Esophagus squamous epithelium (tissue), 4 donors: ENCODE measurements around the gene FYTTD1.

Source experiments
- POLR2A ChIP-seq, 4 donors: fragments of 450-650 bp; IDR thresholded peaks; one replicate each; pipeline ENCODE4 v1.6.1; 2017; ENCODE audit warnings: antibody characterized with exemption in 4 of 4, mild to moderate bottlenecking in 4 of 4, moderate library complexity in 3 of 4
- TF ChIP-seq, protein P1 (sequence below), 6 experiments: fragments of 450-650 bp in 4 of 6; fragments of 200-600 bp in 2 of 6; sonication (generic) in 2 of 6; IDR thresholded peaks; one replicate each; pipeline ENCODE4 v1.5.1; 2016 to 2019; ENCODE audit warnings: antibody characterized with exemption in 6 of 6, mild to moderate bottlenecking in 4 of 6, moderate library complexity in 4 of 6

DNA sequence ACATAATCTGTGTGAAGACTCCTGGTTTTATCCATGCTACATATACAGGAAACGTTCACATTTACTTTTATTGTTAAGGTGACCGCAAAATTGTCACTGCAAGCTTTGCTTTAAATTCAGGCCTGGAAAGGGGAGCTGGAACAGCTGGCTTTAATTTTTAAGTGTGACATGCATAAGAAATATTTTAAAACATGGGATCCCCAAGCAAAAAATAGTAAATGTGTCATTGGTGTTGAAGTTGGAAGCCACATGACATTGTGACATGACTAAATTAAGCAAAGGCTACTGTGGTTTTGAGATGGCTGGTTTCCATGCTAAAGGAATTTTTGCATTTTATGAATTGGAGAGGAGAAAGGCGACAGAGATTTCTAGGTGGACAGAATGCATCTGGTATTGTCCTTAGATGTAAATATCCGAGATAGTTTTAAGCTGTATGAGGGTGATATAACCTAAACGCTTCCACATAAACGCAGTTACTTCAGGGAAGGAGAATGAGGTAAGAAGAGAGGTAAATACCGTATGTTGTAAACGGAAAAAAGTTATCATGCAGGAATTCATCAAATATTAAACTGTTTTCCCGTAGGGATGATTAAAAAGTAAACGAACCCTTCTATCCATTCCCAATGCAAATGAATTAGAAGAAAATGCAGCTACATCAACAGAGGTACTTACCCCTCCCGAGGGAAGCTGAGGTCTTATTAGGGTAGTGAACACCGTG, 927 bp upstream of the FYTTD1 start:
- TF ChIP-seq, protein P1, sequence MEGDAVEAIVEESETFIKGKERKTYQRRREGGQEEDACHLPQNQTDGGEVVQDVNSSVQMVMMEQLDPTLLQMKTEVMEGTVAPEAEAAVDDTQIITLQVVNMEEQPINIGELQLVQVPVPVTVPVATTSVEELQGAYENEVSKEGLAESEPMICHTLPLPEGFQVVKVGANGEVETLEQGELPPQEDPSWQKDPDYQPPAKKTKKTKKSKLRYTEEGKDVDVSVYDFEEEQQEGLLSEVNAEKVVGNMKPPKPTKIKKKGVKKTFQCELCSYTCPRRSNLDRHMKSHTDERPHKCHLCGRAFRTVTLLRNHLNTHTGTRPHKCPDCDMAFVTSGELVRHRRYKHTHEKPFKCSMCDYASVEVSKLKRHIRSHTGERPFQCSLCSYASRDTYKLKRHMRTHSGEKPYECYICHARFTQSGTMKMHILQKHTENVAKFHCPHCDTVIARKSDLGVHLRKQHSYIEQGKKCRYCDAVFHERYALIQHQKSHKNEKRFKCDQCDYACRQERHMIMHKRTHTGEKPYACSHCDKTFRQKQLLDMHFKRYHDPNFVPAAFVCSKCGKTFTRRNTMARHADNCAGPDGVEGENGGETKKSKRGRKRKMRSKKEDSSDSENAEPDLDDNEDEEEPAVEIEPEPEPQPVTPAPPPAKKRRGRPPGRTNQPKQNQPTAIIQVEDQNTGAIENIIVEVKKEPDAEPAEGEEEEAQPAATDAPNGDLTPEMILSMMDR (IDR thresholded peaks at IDR 0.05): no peak
- no peak for TF ChIP-seq POLR2A (IDR thresholded peaks at IDR 0.05)
